H9 (cell line): Measurements from ENCODE around the gene TMEM119. TPM values are rescaled to one million over a fixed set of nuclear protein-coding genes. Genes with fewer than 3 reads are reported as not detected.

ENCODE experiments used
- DNase-seq: peaks from one replicate; pipeline ENCODE4 v3.0.0-alpha.2; 2017
- H2AFZ ChIP-seq: one replicate; pipeline ENCODE4 v1.6.1; 2013; ENCODE audit warnings: mild to moderate bottlenecking, low read length, control low read depth, moderate library complexity
- H2AK5ac ChIP-seq: 2 replicates; pipeline ENCODE4 v1.6.1; 2013; ENCODE audit warnings: low read length, control low read depth, mixed read lengths; ENCODE audit not compliant: insufficient read length
- H2BK120ac ChIP-seq: one replicate; pipeline ENCODE4 v1.6.1; 2013; ENCODE audit warnings: low read depth, mild to moderate bottlenecking, low read length, control low read depth, inconsistent platforms; ENCODE audit not compliant: poor library complexity, severe bottlenecking
- H2BK12ac ChIP-seq: 2 replicates; pipeline ENCODE4 v1.6.1; 2013; ENCODE audit warnings: low read length, control low read depth, mixed read lengths, low read depth; ENCODE audit not compliant: insufficient read length
- H2BK15ac ChIP-seq: 2 replicates; pipeline ENCODE4 v1.6.1; 2013; ENCODE audit warnings: low read depth, low read length, control low read depth
- H2BK20ac ChIP-seq: one replicate; pipeline ENCODE4 v1.6.1; 2013; ENCODE audit warnings: low read depth, mild to moderate bottlenecking, low read length, control low read depth, inconsistent platforms; ENCODE audit not compliant: poor library complexity, severe bottlenecking
- H2BK5ac ChIP-seq: 2 replicates; pipeline ENCODE4 v1.6.1; 2013; ENCODE audit warnings: low read length, control low read depth, mixed read lengths; ENCODE audit not compliant: insufficient read length
- H3K14ac ChIP-seq: 2 replicates; pipeline ENCODE4 v1.6.1; 2013; ENCODE audit warnings: low read length, control low read depth; ENCODE audit not compliant: insufficient read depth
- H3K18ac ChIP-seq: 2 replicates; pipeline ENCODE4 v1.6.1; 2013; ENCODE audit warnings: low read depth, mild to moderate bottlenecking, mixed read lengths, low read length, control low read depth; ENCODE audit not compliant: insufficient read length
- H3K23ac ChIP-seq: 2 replicates; pipeline ENCODE4 v1.6.1; 2013; ENCODE audit warnings: low read length, control low read depth, mixed read lengths, low read depth; ENCODE audit not compliant: insufficient read length
- H3K23me2 ChIP-seq: 2 replicates; pipeline ENCODE4 v1.6.1; 2013; ENCODE audit warnings: low read depth, mild to moderate bottlenecking, mixed read lengths, low read length, control low read depth; ENCODE audit not compliant: insufficient read length, poor library complexity, severe bottlenecking
- H3K27ac ChIP-seq: 2 replicates; pipeline ENCODE4 v1.5.1; 2013; ENCODE audit warnings: low read length, control low read depth, mixed read lengths, low read depth; ENCODE audit not compliant: insufficient read length
- H3K27me3 ChIP-seq: 2 replicates; pipeline ENCODE4 v1.6.1; 2013; ENCODE audit warnings: low read length, control low read depth, inconsistent platforms; ENCODE audit not compliant: insufficient read depth
- H3K4ac ChIP-seq: 2 replicates; pipeline ENCODE4 v1.6.1; 2013; ENCODE audit warnings: low read depth, mild to moderate bottlenecking, control low read depth, inconsistent platforms, low read length, moderate library complexity
- H3K4me1 ChIP-seq: 2 replicates; pipeline ENCODE4 v1.6.1; 2013; ENCODE audit warnings: low read length, control low read depth, inconsistent platforms; ENCODE audit not compliant: insufficient read depth
- H3K4me2 ChIP-seq: 2 replicates; pipeline ENCODE4 v1.6.1; 2013; ENCODE audit warnings: low read length, control low read depth, mixed read lengths; ENCODE audit not compliant: insufficient read length, insufficient read depth
- H3K56ac ChIP-seq: 2 replicates; pipeline ENCODE4 v1.6.1; 2013; ENCODE audit warnings: low read depth, mild to moderate bottlenecking, mixed read lengths, low read length, control low read depth; ENCODE audit not compliant: insufficient read length
- H3K79me1 ChIP-seq: 2 replicates; pipeline ENCODE4 v1.6.1; 2013; ENCODE audit warnings: low read depth, mild to moderate bottlenecking, moderate library complexity, low read length, control low read depth, inconsistent platforms; ENCODE audit not compliant: insufficient read depth, poor library complexity, severe bottlenecking
- H3K79me2 ChIP-seq: 2 replicates; pipeline ENCODE4 v1.6.1; 2013; ENCODE audit warnings: low read length, control low read depth, inconsistent platforms; ENCODE audit not compliant: insufficient read depth
- H3K9ac ChIP-seq: 2 replicates; pipeline ENCODE4 v1.6.1; 2013; ENCODE audit warnings: low read length, control low read depth, mixed read lengths; ENCODE audit not compliant: insufficient read length; ENCODE audit errors: extremely low read depth
- H3K9me3 ChIP-seq: one replicate; pipeline ENCODE4 v1.6.1; 2013; ENCODE audit warnings: low read depth, low read length, inconsistent platforms; ENCODE audit not compliant: control insufficient read depth
- H3T11ph ChIP-seq: one replicate; pipeline ENCODE4 v1.6.1; 2013; ENCODE audit warnings: mild to moderate bottlenecking, low read length, control low read depth, inconsistent platforms
- H4K20me1 ChIP-seq: one replicate; pipeline ENCODE4 v1.6.1; 2013; ENCODE audit not compliant: control insufficient read depth, insufficient read length, insufficient read depth
- H4K5ac ChIP-seq: 2 replicates; pipeline ENCODE4 v1.6.1; 2013; ENCODE audit warnings: low read depth, mild to moderate bottlenecking, mixed read lengths, low read length, control low read depth; ENCODE audit not compliant: insufficient read length
- H4K8ac ChIP-seq: replicated peaks from 2 replicates; pipeline ENCODE4 v1.6.1; 2013; ENCODE audit warnings: low read length, control low read depth, mixed read lengths, low read depth; ENCODE audit not compliant: insufficient read length
- H4K91ac ChIP-seq: 2 replicates; pipeline ENCODE4 v1.6.1; 2013; ENCODE audit warnings: low read depth, mild to moderate bottlenecking, moderate library complexity, mixed read lengths, low read length, control low read depth; ENCODE audit not compliant: insufficient read length
- H3K27ac Mint-ChIP-seq, 3 experiments: 2 replicates in 2 of 3; 3 replicates in 1 of 3; pipeline ENCODE4 v1.8.0; 2020 to 2021; ENCODE audit warnings: mixed read lengths in 3 of 3, mild to moderate bottlenecking in 1 of 3, moderate library complexity in 1 of 3
- H3K27me3 Mint-ChIP-seq: 2 replicates; pipeline ENCODE4 v1.8.0; 2021; ENCODE audit warnings: low read depth, mild to moderate bottlenecking, moderate library complexity, mixed read lengths
- H3K36me3 Mint-ChIP-seq, 3 experiments: 2 replicates in 2 of 3; 3 replicates in 1 of 3; pipeline ENCODE4 v1.8.0; 2020 to 2021; ENCODE audit warnings: low read depth in 3 of 3, mixed read lengths in 3 of 3; ENCODE audit not compliant: insufficient read depth in 1 of 3
- H3K4me1 Mint-ChIP-seq, 2 experiments: 2 replicates each; pipeline ENCODE4 v1.8.0; 2020; ENCODE audit warnings: mixed read lengths in 2 of 2
- H3K4me3 Mint-ChIP-seq, 2 experiments: 2 replicates in 1 of 2; 3 replicates in 1 of 2; pipeline ENCODE4 v1.8.0; 2020 to 2021; ENCODE audit warnings: mild to moderate bottlenecking in 2 of 2, mixed read lengths in 2 of 2, moderate library complexity in 1 of 2
- H3K9me3 Mint-ChIP-seq, 2 experiments: 2 replicates in 1 of 2; 3 replicates in 1 of 2; pipeline ENCODE4 v1.8.0; 2020; ENCODE audit warnings: mild to moderate bottlenecking in 2 of 2, mixed read lengths in 2 of 2, moderate library complexity in 1 of 2
- CTCF ChIP-seq: fragments of 200-600 bp; sonication (generic); conservative IDR thresholded peaks from 3 replicates; pipeline ENCODE4 v1.8.0; 2021; ENCODE audit warnings: antibody characterized with exemption, mild to moderate bottlenecking
- WGBS: extraction: QIAGEN DNeasy Blood & Tissue Kit; methylation state at CpG from one replicate; pipeline ENCODE4 v1.1.7; 2013; ENCODE audit warnings: missing lambda C conversion rate, low lambda C conversion rate, mixed read lengths; ENCODE audit not compliant: insufficient read length; ENCODE audit errors: extremely low coverage; 5-methylcytosine and 5-hydroxymethylcytosine counted together
- total RNA-seq: library from RNA; stranded (reverse); gene quantifications from 2 replicates; pipeline ENCODE4 v1.2.1, GENCODE V29; 2021

TMEM119 gene
- total RNA-seq, 1 experiment from 2014 or later: not detected

DNA sequence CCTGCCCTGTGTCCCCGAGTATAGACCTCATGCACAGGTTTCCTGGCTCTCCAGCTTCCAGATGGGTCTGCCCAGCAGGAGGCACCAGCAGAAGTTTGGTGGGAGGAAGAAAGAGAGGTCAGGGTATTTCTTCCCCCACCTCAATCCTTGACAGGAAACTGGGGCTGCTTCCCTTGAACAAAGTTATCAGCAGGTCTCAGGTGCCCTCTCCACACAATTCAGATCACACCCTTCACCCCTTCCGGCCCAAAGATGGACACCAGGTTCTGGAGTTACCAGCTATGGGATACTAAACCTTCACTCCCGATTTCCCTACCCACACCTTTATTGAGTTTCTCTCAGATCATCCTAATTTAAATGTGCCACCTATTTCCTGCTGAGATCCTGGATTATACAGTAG lies 38.1 kb downstream of the TMEM119 start:
- H2BK20ac ChIP-seq: no peak overlapping the region
- H2BK120ac ChIP-seq: no peak overlapping the region
- H3K9me3 Mint-ChIP-seq: peaks cover 0 to 3% of the 10 kb centered on the region in 2 experiments; a peak in 2 of 5 replicates
- H3K18ac ChIP-seq: no peak overlapping the region
- no peak for DNase-seq
- peak overlapping the region; percentile 99 for H3K9ac ChIP-seq
- no peak overlapping the region for H2AK5ac ChIP-seq
- peaks cover 7 to 36% (median 36%) of the 10 kb centered on the region in 3 experiments; a peak in 6 of 7 replicates for H3K36me3 Mint-ChIP-seq
- H3K79me2 ChIP-seq: peaks cover 51% of the 10 kb centered on the region
- H3K4me1 ChIP-seq: peaks cover 2% of the 10 kb centered on the region; the same call in 1 of the 2 replicates
- H2AFZ ChIP-seq: no peak overlapping the region
- H3K27ac Mint-ChIP-seq: peak overlapping the region; percentile 3 to 100 (median 100)
- H3K56ac ChIP-seq: no peak overlapping the region
- no peak overlapping the region for H4K8ac ChIP-seq
- H4K5ac ChIP-seq: no peak overlapping the region
- peak overlapping the region; percentile 100 for H3K4me3 Mint-ChIP-seq
- H2BK5ac ChIP-seq: no peak overlapping the region
- H3T11ph ChIP-seq: no peak overlapping the region
- H3K4ac ChIP-seq: no peak overlapping the region
- no peak overlapping the region for H3K14ac ChIP-seq
- H3K23me2 ChIP-seq: peaks cover 18% of the 10 kb centered on the region
- peaks cover 3% of the 10 kb centered on the region for H3K79me1 ChIP-seq
- no peak overlapping the region for H3K23ac ChIP-seq
- peaks cover 31 to 38% of the 10 kb centered on the region in 2 experiments for H3K4me1 Mint-ChIP-seq
- no peak overlapping the region for H4K91ac ChIP-seq
- WGBS: no CpG with 5 or more reads among the region's 3 CpGs
- H3K27ac ChIP-seq: no peak overlapping the region
- no peaks in the 10 kb centered on the region for H3K9me3 ChIP-seq
- H2BK12ac ChIP-seq: no peak overlapping the region
- H3K4me2 ChIP-seq: peak overlapping the region; percentile 80
- TF ChIP-seq CTCF: no peak
- H3K27me3 ChIP-seq: no peaks in the 10 kb centered on the region
- H2BK15ac ChIP-seq: no peak overlapping the region
- H3K27me3 Mint-ChIP-seq: no peaks in the 10 kb centered on the region
- H4K20me1 ChIP-seq: no peaks in the 10 kb centered on the region
